Inferior parietal cortex (tissue), 1 donor: ENCODE data around the gene CCNA1.
A peak's percentile ranks its signal among the peaks of the same experiment; 100 is the strongest.

Experiments used
- DNase-seq: peaks from one replicate; pipeline ENCODE4 v3.0.0-alpha.2; 2016; ENCODE audit errors: extremely low spot score

The CCNA1 gene

DNA sequence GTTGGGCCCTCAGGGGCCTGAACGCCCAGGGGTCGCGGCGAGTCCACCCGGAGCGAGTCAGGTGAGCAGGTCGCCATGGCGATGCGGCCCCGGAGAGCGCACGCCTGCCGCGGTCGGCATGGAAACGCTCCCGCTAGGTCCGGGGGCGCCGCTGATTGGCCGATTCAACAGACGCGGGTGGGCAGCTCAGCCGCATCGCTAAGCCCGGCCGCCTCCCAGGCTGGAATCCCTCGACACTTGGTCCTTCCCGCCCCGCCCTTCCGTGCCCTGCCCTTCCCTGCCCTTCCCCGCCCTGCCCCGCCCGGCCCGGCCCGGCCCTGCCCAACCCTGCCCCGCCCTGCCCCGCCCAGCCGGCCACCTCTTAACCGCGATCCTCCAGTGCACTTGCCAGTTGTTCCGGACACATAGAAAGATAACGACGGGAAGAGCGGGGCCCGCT, at the start of gene CCNA1:
Gene CCNA1 (plus strand): TSS at position 390 of the 439 bp plus-strand sequence. CDS start 562 bp downstream, outside the sequence.
- no peak for DNase-seq

- no peak for DNase-seq
These were observed 46.8 kb upstream of the CCNA1 start for GRCh38 chr13:36385489-36385888.

GRCh38 chr13:36395280-36395679, 37.0 kb upstream of the CCNA1 start:
- peak; percentile 60 for DNase-seq

GRCh38 chr13:36405151-36405550, 27.1 kb upstream of the CCNA1 start:
- no peak for DNase-seq

DNA sequence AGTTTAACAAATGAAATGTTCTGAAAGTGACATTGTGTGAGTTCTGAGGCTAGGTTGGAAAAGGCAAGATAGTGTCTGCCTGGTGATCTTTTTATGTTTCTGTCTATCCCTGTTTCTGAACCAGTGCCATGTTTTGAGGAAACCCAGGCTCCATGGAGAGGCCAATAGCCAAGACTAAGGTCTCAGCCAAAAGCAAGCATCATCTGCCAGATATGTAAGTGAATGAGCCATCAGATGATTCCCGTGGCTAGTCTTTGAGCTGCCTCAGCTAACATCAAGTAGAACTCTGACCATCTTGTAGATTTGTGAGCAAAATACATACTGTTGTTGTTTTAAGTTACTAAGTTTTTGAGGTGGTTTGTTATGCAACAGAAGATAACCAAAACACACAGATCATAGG, 19.6 kb upstream of the CCNA1 start:
- DNase-seq, result no peak

DNA sequence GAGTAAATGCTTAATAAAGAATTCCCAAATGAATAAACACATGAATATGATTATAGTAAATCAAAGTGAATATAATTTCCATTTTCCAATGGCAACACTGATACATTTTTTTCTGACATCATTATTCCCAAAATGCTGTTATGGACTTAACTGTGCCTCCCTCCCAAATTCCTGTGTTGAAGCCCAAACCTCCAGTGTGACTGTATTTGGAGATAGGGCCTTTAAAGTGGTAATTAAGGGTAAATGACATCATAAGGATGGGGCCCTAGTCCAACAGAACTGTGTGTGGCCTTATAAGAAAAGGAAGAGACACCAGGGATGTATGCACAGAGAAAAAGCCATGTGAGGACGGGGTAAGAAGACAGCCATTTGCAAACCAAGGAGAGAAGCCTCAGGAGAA, 19.1 kb upstream of the CCNA1 start:
- no peak for DNase-seq

GRCh38 chr13:36414461-36414860, 17.8 kb upstream of the CCNA1 start:
- DNase-seq, result no peak

- no peak for DNase-seq
These were observed 15.0 kb upstream of the CCNA1 start for GRCh38 chr13:36417331-36417730.

GRCh38 chr13:36418022-36418805, 14.1 kb upstream of the CCNA1 start:
- no peak for DNase-seq

DNA sequence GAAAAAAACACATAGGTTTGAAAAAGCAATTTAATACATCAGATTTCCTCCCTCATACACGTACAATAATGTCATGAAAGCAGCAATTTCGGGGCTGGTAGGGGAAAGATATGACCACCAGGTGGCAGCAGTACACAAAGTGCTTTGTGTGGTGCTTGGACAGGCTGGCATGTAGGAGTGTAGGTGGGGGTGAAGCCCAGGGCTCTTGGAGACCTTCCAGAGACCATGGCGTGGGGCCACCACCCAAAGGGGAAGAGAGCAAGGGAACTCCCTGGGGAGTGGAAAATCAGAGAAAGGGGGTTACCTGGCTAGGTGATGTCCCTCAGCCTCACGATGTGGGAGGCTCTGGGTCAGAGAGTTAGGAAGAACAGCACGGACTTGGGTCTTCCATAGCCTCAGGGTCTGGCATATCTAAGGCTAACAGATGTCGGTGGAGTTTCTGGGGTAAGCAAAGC, 11.8 kb upstream of the CCNA1 start:
- DNase-seq, result peak; percentile 89

- DNase-seq, result no peak
These were observed 10.8 kb upstream of the CCNA1 start for GRCh38 chr13:36421447-36421846.

GRCh38 chr13:36428086-36428485, 4.2 kb upstream of the CCNA1 start:
- DNase-seq, result no peak

GRCh38 chr13:36430247-36431203, 1.8 kb upstream of the CCNA1 start:
- DNase-seq, result peak; percentile 20

DNA sequence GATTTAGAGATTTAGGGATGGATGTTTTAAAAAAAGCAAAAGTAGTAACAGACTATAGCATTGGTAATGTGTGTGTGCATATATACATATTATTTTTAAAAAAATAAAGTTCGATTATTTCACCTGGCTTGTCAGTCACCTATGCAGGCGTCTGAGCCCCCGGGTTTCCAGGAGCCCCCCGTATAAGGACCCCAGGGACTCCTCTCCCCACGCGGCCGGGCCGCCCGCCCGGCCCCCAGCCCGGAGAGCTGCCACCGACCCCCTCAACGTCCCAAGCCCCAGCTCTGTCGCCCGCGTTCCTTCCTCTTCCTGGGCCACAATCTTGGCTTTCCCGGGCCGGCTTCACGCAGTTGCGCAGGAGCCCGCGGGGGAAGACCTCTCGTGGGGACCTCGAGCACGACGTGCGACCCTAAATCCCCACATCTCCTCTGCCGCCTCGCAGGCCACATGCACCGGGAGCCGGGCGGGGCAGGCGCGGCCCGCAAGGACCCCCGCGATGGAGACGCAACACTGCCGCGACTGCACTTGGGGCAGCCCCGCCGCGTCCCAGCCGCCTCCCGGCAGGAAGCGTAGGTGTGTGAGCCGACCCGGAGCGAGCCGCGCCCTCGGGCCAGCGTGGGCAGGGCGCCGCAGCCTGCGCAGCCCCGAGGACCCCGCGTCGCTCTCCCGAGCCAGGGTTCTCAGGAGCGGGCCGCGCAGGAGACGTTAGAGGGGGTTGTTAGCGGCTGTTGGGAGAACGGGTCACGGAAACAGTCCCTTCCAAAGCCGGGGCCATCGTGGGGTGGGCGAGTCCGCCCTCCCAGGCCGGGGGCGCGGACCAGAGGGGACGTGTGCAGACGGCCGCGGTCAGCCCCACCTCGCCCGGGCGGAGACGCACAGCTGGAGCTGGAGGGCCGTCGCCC, 840 bp upstream of the CCNA1 start:
- DNase-seq, result no peak

GRCh38 chr13:36436811-36437210, 4.5 kb downstream of the CCNA1 start:
- no peak for DNase-seq

GRCh38 chr13:36438594-36439483, 6.5 kb downstream of the CCNA1 start:
- DNase-seq, result no peak

DNA sequence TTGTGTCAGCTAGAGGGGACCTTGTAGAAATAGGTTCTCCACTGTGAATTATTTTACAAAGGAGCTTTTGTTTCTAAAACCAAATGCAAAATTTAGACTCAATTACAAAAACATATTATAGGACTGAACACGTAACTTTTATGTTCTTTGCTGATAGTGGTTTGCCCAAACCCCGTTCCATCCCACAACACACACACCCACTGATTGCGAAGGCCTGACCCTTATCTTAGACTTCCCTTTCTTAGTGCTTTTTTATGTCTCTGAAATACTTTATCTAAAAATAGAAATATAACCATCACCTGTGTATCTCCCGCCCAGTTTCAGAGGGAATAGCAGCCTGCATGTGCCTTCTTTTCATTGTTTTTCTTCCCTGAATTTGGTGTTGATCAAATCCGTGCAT, 13.0 kb downstream of the CCNA1 start:
- no peak for DNase-seq

- DNase-seq, result no peak
These were observed 13.6 kb downstream of the CCNA1 start for GRCh38 chr13:36445891-36446351.

DNA sequence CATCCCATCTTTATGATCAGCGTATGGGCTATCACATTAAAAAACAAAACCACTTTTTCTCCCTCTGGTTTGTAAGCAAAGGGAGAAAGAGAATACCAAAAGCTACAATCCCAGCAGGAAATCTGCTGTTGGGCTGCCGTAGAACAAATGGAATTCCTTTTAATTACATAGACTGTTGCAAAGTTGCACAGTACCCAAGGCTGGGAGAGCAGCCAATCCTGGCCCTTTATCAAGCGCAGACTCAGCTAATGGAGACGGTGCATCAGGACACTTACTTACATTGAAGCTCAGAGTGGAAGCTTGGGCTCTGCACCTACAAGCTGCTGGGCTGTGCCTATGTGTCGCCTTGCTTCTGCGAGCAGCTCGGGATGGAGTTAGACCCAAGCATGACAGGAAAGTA, 15.2 kb downstream of the CCNA1 start:
- no peak for DNase-seq

GRCh38 chr13:36450534-36450933, 18.2 kb downstream of the CCNA1 start:
- DNase-seq, result no peak
